HepG2 (cell line): Measurements from ENCODE around the gene KIAA1755. TPM values are rescaled to one million over a fixed set of nuclear protein-coding genes. Genes with fewer than 3 reads are reported as not detected.

ENCODE experiments used
- CENPT ChIP-seq: sonication (generic); formaldehyde crosslinking; IDR thresholded peaks from 2 replicates; pipeline ENCODE4 v1.8.0; 2022; ENCODE audit warnings: low read depth, mild to moderate bottlenecking, moderate library complexity, missing genetic modification reagents
- IRX3 ChIP-seq: sonication (generic); formaldehyde crosslinking; IDR thresholded peaks from 2 replicates; pipeline ENCODE4 v1.8.1; 2023; ENCODE audit warnings: mild to moderate bottlenecking, low read depth, missing genetic modification reagents, borderline replicate concordance
- MXI1 ChIP-seq: IDR thresholded peaks from 3 replicates; pipeline ENCODE4 v1.6.1; 2012; ENCODE audit warnings: low read depth, low read length, inconsistent platforms, borderline replicate concordance
- NCOR1 ChIP-seq: fragments of 200-600 bp; sonication (generic); IDR thresholded peaks from 2 replicates; pipeline ENCODE4 v1.7.0; 2017; ENCODE audit warnings: antibody characterized with exemption, low read length, borderline replicate concordance
- NPAS2 ChIP-seq: sonication (generic); formaldehyde crosslinking; IDR thresholded peaks from 2 replicates; pipeline ENCODE4 v1.8.0; 2022; ENCODE audit warnings: mild to moderate bottlenecking, missing genetic modification reagents, borderline replicate concordance
- PHF21A ChIP-seq: sonication (generic); formaldehyde crosslinking; IDR thresholded peaks from 2 replicates; pipeline ENCODE4 v1.5.0; 2020; ENCODE audit warnings: mild to moderate bottlenecking, missing genetic modification reagents
- POLR2G ChIP-seq: fragments of 200-400 bp; formaldehyde crosslinking; IDR thresholded peaks from 2 replicates; pipeline ENCODE4 v1.6.1; 2018; ENCODE audit warnings: mild to moderate bottlenecking, low read depth, low read length, moderate library complexity
- PPARG ChIP-seq: conservative IDR thresholded peaks from 2 replicates; pipeline ENCODE4 v1.6.1; 2016; ENCODE audit warnings: missing biosample characterization, missing genetic modification reagents
- SIN3A ChIP-seq: IDR thresholded peaks from 2 replicates; pipeline ENCODE4 v1.6.1; 2011; ENCODE audit warnings: low read depth, mild to moderate bottlenecking, control low read depth, low read length, borderline replicate concordance
- SMC3 ChIP-seq: IDR thresholded peaks from 2 replicates; pipeline ENCODE4 v1.6.1; 2011; ENCODE audit warnings: low read length, improper control_type of control experiment
- SMYD3 ChIP-seq: sonication (generic); formaldehyde crosslinking; IDR thresholded peaks from 2 replicates; pipeline ENCODE4 v1.8.1; 2023; ENCODE audit warnings: mild to moderate bottlenecking, missing genetic modification reagents
- SOX5 ChIP-seq: IDR thresholded peaks from 2 replicates; pipeline ENCODE4 v1.6.1; 2016; ENCODE audit warnings: borderline replicate concordance
- TFDP1 ChIP-seq: IDR thresholded peaks from 2 replicates; pipeline ENCODE4 v1.6.1; 2016; ENCODE audit warnings: missing compliant biosample characterization, missing genetic modification reagents, borderline replicate concordance
- U2AF2 ChIP-seq: fragments of 200-400 bp; formaldehyde crosslinking; IDR thresholded peaks from 2 replicates; pipeline ENCODE4 v1.6.1; 2017; ENCODE audit warnings: low read depth, mild to moderate bottlenecking, low read length
- ZBTB42 ChIP-seq: sonication (generic); formaldehyde crosslinking; IDR thresholded peaks from 2 replicates; pipeline ENCODE4 v1.5.0; 2020; ENCODE audit warnings: mild to moderate bottlenecking, missing genetic modification reagents
- ZEB1 ChIP-seq: IDR thresholded peaks from 2 replicates; pipeline ENCODE4 v1.6.1; 2012; ENCODE audit warnings: mild to moderate bottlenecking, low read depth, inconsistent platforms; ENCODE audit not compliant: insufficient replicate concordance
- ZFP37 ChIP-seq: sonication (generic); formaldehyde crosslinking; IDR thresholded peaks from 2 replicates; pipeline ENCODE4 v1.4.0; 2020; ENCODE audit warnings: missing genetic modification reagents, borderline replicate concordance
- ZFP62 ChIP-seq: sonication (generic); formaldehyde crosslinking; IDR thresholded peaks from 2 replicates; pipeline ENCODE4 v1.4.0; 2020; ENCODE audit warnings: missing genetic modification reagents
- ZGPAT ChIP-seq: IDR thresholded peaks from 2 replicates; pipeline ENCODE4 v1.6.1; 2016; ENCODE audit warnings: mild to moderate bottlenecking
- ZNF124 ChIP-seq: sonication (generic); formaldehyde crosslinking; IDR thresholded peaks from 2 replicates; pipeline ENCODE4 v1.4.0; 2020; ENCODE audit warnings: missing genetic modification reagents
- ZNF138 ChIP-seq: sonication (generic); formaldehyde crosslinking; IDR thresholded peaks from 2 replicates; pipeline ENCODE4 v1.5.0; 2020; ENCODE audit warnings: mild to moderate bottlenecking, low read depth, missing genetic modification reagents
- ZNF280B ChIP-seq: sonication (generic); formaldehyde crosslinking; IDR thresholded peaks from 2 replicates; pipeline ENCODE4 v1.5.0; 2020; ENCODE audit warnings: missing genetic modification reagents, mild to moderate bottlenecking, borderline replicate concordance
- ZNF558 ChIP-seq: sonication (generic); formaldehyde crosslinking; IDR thresholded peaks from 2 replicates; pipeline ENCODE4 v1.9.0; 2022; ENCODE audit warnings: mild to moderate bottlenecking, missing genetic modification reagents, borderline replicate concordance
- ZNF577 ChIP-seq: sonication (generic); formaldehyde crosslinking; IDR thresholded peaks from 2 replicates; pipeline ENCODE4 v1.4.0; 2020; ENCODE audit warnings: mild to moderate bottlenecking, low read depth, missing genetic modification reagents, borderline replicate concordance
- ZNF724P ChIP-seq: sonication (generic); formaldehyde crosslinking; IDR thresholded peaks from 2 replicates; pipeline ENCODE4 v1.8.0; 2022; ENCODE audit warnings: missing genetic modification reagents, borderline replicate concordance
- ZNF841 ChIP-seq: sonication (generic); formaldehyde crosslinking; IDR thresholded peaks from 2 replicates; pipeline ENCODE4 v1.8.1; 2023; ENCODE audit warnings: missing genetic modification reagents, borderline replicate concordance
- ZSCAN31 ChIP-seq: sonication (generic); formaldehyde crosslinking; IDR thresholded peaks from 2 replicates; pipeline ENCODE4 v1.5.0; 2020; ENCODE audit warnings: low read depth, mild to moderate bottlenecking, missing genetic modification reagents
- polyA plus RNA-seq, 8 experiments: library from polyadenylated mRNA; depleted of rRNA in 3 of 8; stranded (reverse) in 7 of 8; unstranded in 1 of 8; fragments of >200 nt; fragmentation: Illumina TruSeq in 4 of 8; extraction: Trizol in 4 of 8; gene quantifications; 2 replicates each; pipeline versions ENCODE4 v1.2.1 to v1.2.3, GENCODE V29; 2011 to 2016; ENCODE audit warnings: low read depth in 4 of 8, missing spikeins in 1 of 8, mixed read lengths in 1 of 8; ENCODE audit not compliant: insufficient read depth in 1 of 8
- total RNA-seq, 5 experiments: library from RNA; depleted of rRNA; stranded (reverse); fragments of >200 nt; fragmentation: Illumina TruSeq; extraction: Trizol; gene quantifications; 2 replicates each; pipeline ENCODE4 v1.2.3, GENCODE V29; 2016; ENCODE audit warnings: low read depth in 1 of 5

Gene KIAA1755
- total and polyA plus RNA-seq, 2 of the 13 experiments (the other 11 are each of a cell fraction or from before 2014, with no cell fraction given): 0.04 TPM; not detected in 1

GRCh38 chr20:38173237-38174156, 87.0 kb downstream of the KIAA1755 start (continued):
- TF ChIP-seq ZGPAT (CRISPR knock-in tag): 0 out of 2 replicates have a peak, but pooled peaks have one; percentile 27
- no peak for TF ChIP-seq NCOR1
- no peak for TF ChIP-seq ZBTB42 (CRISPR knock-in tag)
- no peak for TF ChIP-seq SIN3A
- no peak for TF ChIP-seq ZNF558
- TF ChIP-seq ZEB1: no peak
- TF ChIP-seq IRX3: no peak
- TF ChIP-seq CENPT (CRISPR knock-in tag): no peak
- no peak for TF ChIP-seq ZSCAN31
- no peak for TF ChIP-seq SMC3
- peak; percentile 64; the same call in 1 of the 2 replicates for TF ChIP-seq TFDP1 (CRISPR knock-in tag)
- TF ChIP-seq ZFP62 (CRISPR knock-in tag): no peak
- no peak for TF ChIP-seq POLR2G
- no peak for TF ChIP-seq U2AF2
- TF ChIP-seq SMYD3 (CRISPR knock-in tag): no peak
- TF ChIP-seq ZNF280B (CRISPR knock-in tag): 0 out of 2 replicates have a peak, but pooled peaks have one; percentile 34
- TF ChIP-seq ZNF124 (CRISPR knock-in tag): no peak
- 0 out of 2 replicates have a peak, but pooled peaks have one; percentile 40 for TF ChIP-seq ZFP37
- TF ChIP-seq ZNF577 (CRISPR knock-in tag): no peak
- TF ChIP-seq ZNF841 (CRISPR knock-in tag): no peak
- TF ChIP-seq PPARG (CRISPR knock-in tag): no peak
- no peak for TF ChIP-seq NPAS2 (CRISPR knock-in tag)
- TF ChIP-seq ZNF724P (CRISPR knock-in tag): no peak
- TF ChIP-seq PHF21A (CRISPR knock-in tag): no peak
- 0 out of 3 replicates have a peak, but pooled peaks have one; percentile 41 for TF ChIP-seq MXI1
- TF ChIP-seq SOX5 (CRISPR knock-in tag): peak; percentile 23; the same call in 1 of the 2 replicates
- no peak for TF ChIP-seq ZNF138
